Neural cell (in vitro differentiated cells): ENCODE results near the gene MTG1.

Experiments used
- CTCF ChIP-seq: fragments of 450-650 bp; IDR thresholded peaks from 2 replicates; pipeline ENCODE4 v1.5.1; 2014; ENCODE audit warnings: antibody characterized with exemption, mild to moderate bottlenecking, moderate library complexity; ENCODE audit not compliant: poor library complexity, severe bottlenecking
- EP300 ChIP-seq: fragments of 450-650 bp; conservative IDR thresholded peaks from 2 replicates; pipeline ENCODE4 v1.6.1; 2014; ENCODE audit warnings: antibody characterized with exemption, mild to moderate bottlenecking, moderate library complexity; ENCODE audit not compliant: poor library complexity, severe bottlenecking

GRCh38 chr10:133419211-133419950, 25.4 kb downstream of the MTG1 start:
- no peak for TF ChIP-seq EP300
- TF ChIP-seq CTCF = no peak
